Adipocyte (in vitro differentiated cells): ENCODE data around the gene SEMA3A.
A peak's percentile ranks its signal among the peaks of the same experiment; 100 is the strongest.

Source experiments
- DNase-seq: peaks from one replicate; pipeline ENCODE4 v3.0.0-alpha.2; 2015; ENCODE audit warnings: low read depth
- H3K27me3 ChIP-seq: replicated peaks from 2 replicates; pipeline ENCODE4 v1.7.0; 2013; ENCODE audit warnings: mild to moderate bottlenecking, low read length, moderate library complexity; ENCODE audit not compliant: control insufficient read depth, insufficient read depth
- H3K36me3 ChIP-seq: 2 replicates; pipeline ENCODE4 v1.7.0; 2013; ENCODE audit warnings: low read length, mild to moderate bottlenecking, moderate library complexity; ENCODE audit not compliant: control insufficient read depth, insufficient read depth, severe bottlenecking
- H3K4me1 ChIP-seq: 2 replicates; pipeline ENCODE4 v1.7.0; 2013; ENCODE audit warnings: mild to moderate bottlenecking, low read length, moderate library complexity; ENCODE audit not compliant: control insufficient read depth, insufficient read depth
- H3K4me3 ChIP-seq: 2 replicates; pipeline ENCODE4 v1.7.0; 2013; ENCODE audit warnings: mild to moderate bottlenecking, low read length, moderate library complexity
- H3K9ac ChIP-seq: 2 replicates; pipeline ENCODE4 v1.7.0; 2013; ENCODE audit warnings: mild to moderate bottlenecking, low read length, moderate library complexity
- H3K9me3 ChIP-seq: 2 replicates; pipeline ENCODE4 v1.7.0; 2013; ENCODE audit warnings: mild to moderate bottlenecking, low read length, moderate library complexity; ENCODE audit not compliant: control insufficient read depth

SEMA3A gene

GRCh38 chr7:84088802-84089201 is 105.8 kb downstream of the SEMA3A start:
- Histone ChIP-seq H3K36me3 (no peaks in the 10 kb centered on the region), H3K9ac (no peak overlapping the region), H3K4me1 (no peaks in the 10 kb centered on the region), H3K27me3 (no peaks in the 10 kb centered on the region), H3K4me3 (no peak overlapping the region), H3K9me3 (no peaks in the 10 kb centered on the region)
- DNase-seq, result no peak

GRCh38 chr7:84085998-84086397 is 108.6 kb downstream of the SEMA3A start:
- no peak overlapping the region for H3K4me3 ChIP-seq
- no peak overlapping the region for H3K9ac ChIP-seq
- DNase-seq, result no peak
- no peaks in the 10 kb centered on the region for H3K9me3 ChIP-seq
- no peaks in the 10 kb centered on the region for H3K36me3 ChIP-seq
- no peaks in the 10 kb centered on the region for H3K4me1 ChIP-seq
- no peaks in the 10 kb centered on the region for H3K27me3 ChIP-seq

- Histone ChIP-seq H3K36me3 (no peaks in the 10 kb centered on the region), H3K27me3 (no peaks in the 10 kb centered on the region), H3K4me3 (no peak overlapping the region), H3K9me3 (no peaks in the 10 kb centered on the region), H3K9ac (no peak overlapping the region), H3K4me1 (no peaks in the 10 kb centered on the region)
- DNase-seq, result peak; percentile 24
Observed at GRCh38 chr7:84085147-84085546, 109.4 kb downstream of the SEMA3A start.

- Histone ChIP-seq H3K36me3 (no peaks in the 10 kb centered on the region), H3K27me3 (no peaks in the 10 kb centered on the region), H3K4me3 (no peak overlapping the region), H3K4me1 (no peaks in the 10 kb centered on the region), H3K9me3 (no peaks in the 10 kb centered on the region), H3K9ac (no peak overlapping the region)
- DNase-seq, result no peak
Observed at GRCh38 chr7:84083846-84084245, 110.7 kb downstream of the SEMA3A start.

- DNase-seq, result no peak
- no peaks in the 10 kb centered on the region for H3K4me1 ChIP-seq
Observed at GRCh38 chr7:84081973-84082522, 112.5 kb downstream of the SEMA3A start.

GRCh38 chr7:84077336-84077735 is 117.3 kb downstream of the SEMA3A start:
- Histone ChIP-seq H3K27me3 (no peaks in the 10 kb centered on the region), H3K4me1 (peaks cover 13% of the 10 kb centered on the region), H3K36me3 (no peaks in the 10 kb centered on the region), H3K9ac (no peak overlapping the region), H3K9me3 (no peaks in the 10 kb centered on the region), H3K4me3 (no peak overlapping the region)
- no peak for DNase-seq

More at GRCh38 chr7:84081973-84082522, 112.5 kb downstream of the SEMA3A start:
- H3K4me3 ChIP-seq, result no peak overlapping the region
- no peaks in the 10 kb centered on the region for H3K27me3 ChIP-seq
- no peaks in the 10 kb centered on the region for H3K9me3 ChIP-seq
- no peaks in the 10 kb centered on the region for H3K36me3 ChIP-seq
- no peak overlapping the region for H3K9ac ChIP-seq

- no peak for DNase-seq
- Histone ChIP-seq H3K27me3 (no peaks in the 10 kb centered on the region), H3K36me3 (no peaks in the 10 kb centered on the region), H3K4me1 (peaks cover 13% of the 10 kb centered on the region), H3K4me3 (no peak overlapping the region), H3K9ac (no peak overlapping the region), H3K9me3 (no peaks in the 10 kb centered on the region)
Observed at GRCh38 chr7:84076219-84076618, 118.4 kb downstream of the SEMA3A start.

GRCh38 chr7:84073186-84073875 is 121.3 kb downstream of the SEMA3A start:
- H3K4me1 ChIP-seq, result peaks cover 29% of the 10 kb centered on the region
- H3K4me3 ChIP-seq, result no peak overlapping the region
- peak; percentile 78 for DNase-seq
- H3K27me3 ChIP-seq, result no peaks in the 10 kb centered on the region
- no peak overlapping the region for H3K9ac ChIP-seq
- no peaks in the 10 kb centered on the region for H3K9me3 ChIP-seq
- H3K36me3 ChIP-seq, result no peaks in the 10 kb centered on the region

- no peaks in the 10 kb centered on the region for H3K36me3 ChIP-seq
- H3K9me3 ChIP-seq, result no peaks in the 10 kb centered on the region
- H3K4me1 ChIP-seq, result peaks cover 29% of the 10 kb centered on the region
- H3K9ac ChIP-seq, result no peak overlapping the region
- no peaks in the 10 kb centered on the region for H3K27me3 ChIP-seq
- no peak for DNase-seq
- H3K4me3 ChIP-seq, result no peak overlapping the region
Observed at GRCh38 chr7:84070770-84071169, 123.8 kb downstream of the SEMA3A start.

- H3K9me3 ChIP-seq, result no peaks in the 10 kb centered on the region
- peaks cover 29% of the 10 kb centered on the region for H3K4me1 ChIP-seq
- no peaks in the 10 kb centered on the region for H3K36me3 ChIP-seq
- no peak overlapping the region for H3K4me3 ChIP-seq
- H3K9ac ChIP-seq, result no peak overlapping the region
- no peak for DNase-seq
- no peaks in the 10 kb centered on the region for H3K27me3 ChIP-seq
Observed at GRCh38 chr7:84069999-84070500, 124.5 kb downstream of the SEMA3A start.

GRCh38 chr7:84069033-84069432 is 125.6 kb downstream of the SEMA3A start:
- DNase-seq, result no peak
- Histone ChIP-seq H3K4me1 (peaks cover 25% of the 10 kb centered on the region), H3K4me3 (no peak overlapping the region), H3K9ac (no peak overlapping the region), H3K9me3 (no peaks in the 10 kb centered on the region), H3K36me3 (no peaks in the 10 kb centered on the region), H3K27me3 (no peaks in the 10 kb centered on the region)
